BJ (cell line): ENCODE data around the gene ZFAND3. TPM values are rescaled to one million over a fixed set of nuclear protein-coding genes. Genes with fewer than 3 reads are reported as not detected.

Experiments used
- CTCF ChIA-PET: fragments of 350-600 bp; formaldehyde crosslinking; extraction: SDS; loops from one replicate; lab custom pipeline; 2021; ENCODE audit warnings: antibody characterized with exemption, inconsistent platforms; lab: Yijun Ruan, JAX
- POLR2A ChIA-PET: fragments of 300-600 bp; sonication (Branson Sonifier 250); formaldehyde crosslinking; extraction: SDS; loops from one replicate; lab custom pipeline; 2021; ENCODE audit warnings: antibody characterized with exemption; lab: Charles Lee
- DNase-seq: peaks from one replicate; pipeline ENCODE4 v3.0.0-alpha.2; 2011; ENCODE audit warnings: low read depth
- H3K27me3 ChIP-seq: 2 replicates; pipeline ENCODE4 v1.6.0; 2011; ENCODE audit warnings: low read length; ENCODE audit not compliant: control insufficient read depth, insufficient read depth
- H3K36me3 ChIP-seq: 2 replicates; pipeline ENCODE4 v1.5.1; 2011; ENCODE audit warnings: low read length; ENCODE audit not compliant: control insufficient read depth, insufficient read depth
- H3K4me3 ChIP-seq: 2 replicates; pipeline ENCODE4 v1.5.1; 2011; ENCODE audit warnings: low read depth, mild to moderate bottlenecking, control low read depth, low read length
- polyA plus RNA-seq: library from polyadenylated mRNA; depleted of rRNA; stranded (reverse); fragments of >200 nt; gene quantifications from 2 replicates; pipeline ENCODE4 v1.2.3, GENCODE V29; 2011
- TF ChIP-seq, protein P1 (sequence below): IDR thresholded peaks from 2 replicates; pipeline ENCODE4 v1.5.1; 2011; ENCODE audit warnings: low read depth, mild to moderate bottlenecking, control low read depth, inconsistent platforms, low read length, moderate library complexity; ENCODE audit not compliant: insufficient read depth

ZFAND3 gene
- polyA plus RNA-seq, 1 experiment = 15.5 TPM

DNA sequence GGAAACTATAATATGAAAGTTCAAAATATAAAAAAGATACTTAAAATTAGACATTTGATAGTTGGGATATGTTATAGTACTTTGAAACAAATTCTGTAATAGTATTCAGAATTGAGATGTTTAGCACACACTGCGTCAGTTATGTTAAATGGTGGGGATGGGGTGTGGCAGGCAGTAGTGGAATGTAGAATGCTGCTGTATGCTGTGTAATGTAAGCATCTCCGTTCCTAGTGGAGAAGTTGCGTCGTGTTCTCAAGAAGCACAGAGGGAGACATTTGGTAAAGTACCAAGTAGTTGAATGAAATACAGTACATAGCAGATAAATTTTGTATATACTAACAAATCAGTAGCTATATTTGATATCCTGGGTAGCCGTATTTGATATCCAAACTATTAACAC, 192.4 kb downstream of the ZFAND3 start:
- POLR2A ChIA-PET = no interaction called here
- Histone ChIP-seq H3K27me3 (no peaks in the 10 kb centered on the region), H3K36me3 (no peaks in the 10 kb centered on the region), H3K4me3 (no peak overlapping the region)
- TF ChIP-seq, protein P1, sequence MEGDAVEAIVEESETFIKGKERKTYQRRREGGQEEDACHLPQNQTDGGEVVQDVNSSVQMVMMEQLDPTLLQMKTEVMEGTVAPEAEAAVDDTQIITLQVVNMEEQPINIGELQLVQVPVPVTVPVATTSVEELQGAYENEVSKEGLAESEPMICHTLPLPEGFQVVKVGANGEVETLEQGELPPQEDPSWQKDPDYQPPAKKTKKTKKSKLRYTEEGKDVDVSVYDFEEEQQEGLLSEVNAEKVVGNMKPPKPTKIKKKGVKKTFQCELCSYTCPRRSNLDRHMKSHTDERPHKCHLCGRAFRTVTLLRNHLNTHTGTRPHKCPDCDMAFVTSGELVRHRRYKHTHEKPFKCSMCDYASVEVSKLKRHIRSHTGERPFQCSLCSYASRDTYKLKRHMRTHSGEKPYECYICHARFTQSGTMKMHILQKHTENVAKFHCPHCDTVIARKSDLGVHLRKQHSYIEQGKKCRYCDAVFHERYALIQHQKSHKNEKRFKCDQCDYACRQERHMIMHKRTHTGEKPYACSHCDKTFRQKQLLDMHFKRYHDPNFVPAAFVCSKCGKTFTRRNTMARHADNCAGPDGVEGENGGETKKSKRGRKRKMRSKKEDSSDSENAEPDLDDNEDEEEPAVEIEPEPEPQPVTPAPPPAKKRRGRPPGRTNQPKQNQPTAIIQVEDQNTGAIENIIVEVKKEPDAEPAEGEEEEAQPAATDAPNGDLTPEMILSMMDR = no peak
- CTCF ChIA-PET = interaction anchor here (0.7 to 1.4 kb wide), 3 partner anchors 17 to 516 kb away, joined by 3 to 4 read pairs (median 3); no protein-coding TSS in a partner anchor
- no peak for DNase-seq

DNA sequence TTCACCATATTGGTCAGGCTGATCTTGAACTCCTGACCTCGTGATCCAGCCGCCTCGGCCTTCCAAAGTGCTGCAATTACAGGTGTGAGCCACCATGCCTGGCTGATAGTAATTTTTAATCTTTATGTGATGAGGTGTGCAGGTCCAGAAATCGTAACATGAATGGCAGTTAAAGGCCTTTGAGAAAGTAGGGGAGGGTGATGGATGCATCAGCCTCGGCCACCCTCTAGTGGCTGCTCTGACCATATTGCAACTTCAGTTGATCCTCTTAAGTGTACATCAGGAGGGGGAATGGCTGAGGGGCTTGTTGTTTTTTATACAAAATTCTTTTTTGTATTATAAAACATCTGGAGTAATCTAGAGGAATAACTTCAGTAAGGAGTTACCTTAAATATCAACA, 193.0 kb downstream of the ZFAND3 start:
- H3K27me3 ChIP-seq = no peaks in the 10 kb centered on the region
- H3K4me3 ChIP-seq = no peak overlapping the region
- TF ChIP-seq, protein P1 = peak; percentile 66
- ChIA-PET CTCF (interaction anchor here (1.0 to 1.4 kb wide), 2 partner anchors 16 to 77 kb away, joined by 3 to 4 read pairs; no protein-coding TSS in a partner anchor), POLR2A (no interaction called here)
- no peak for DNase-seq
- no peaks in the 10 kb centered on the region for H3K36me3 ChIP-seq

DNA sequence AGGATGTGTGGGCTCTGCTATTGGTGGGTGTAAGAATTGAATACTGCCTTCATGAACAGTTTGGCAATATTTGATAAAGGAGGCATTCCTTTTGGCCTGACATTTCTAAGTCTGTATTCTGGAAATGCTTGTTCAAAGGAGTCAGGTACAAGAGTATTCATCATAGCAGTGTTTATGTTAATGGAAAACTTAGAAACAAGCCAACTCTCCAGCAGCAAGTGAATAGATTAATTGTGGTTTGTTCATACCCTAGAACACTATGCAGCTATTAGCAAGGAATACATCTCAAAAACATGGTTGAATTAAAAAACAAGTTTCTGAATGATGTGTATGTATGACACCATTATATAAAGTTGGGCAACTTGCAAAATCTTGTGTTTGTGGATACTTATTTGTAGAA, 195.8 kb downstream of the ZFAND3 start:
- DNase-seq = no peak
- TF ChIP-seq, protein P1 = no peak
- POLR2A ChIA-PET = no interaction called here
- CTCF ChIA-PET = interaction anchor here (1.1 kb wide), 1 partner anchor 310 kb away, joined by 4 read pairs; no protein-coding TSS in a partner anchor
- Histone ChIP-seq H3K36me3 (no peaks in the 10 kb centered on the region), H3K4me3 (no peak overlapping the region), H3K27me3 (no peaks in the 10 kb centered on the region)

DNA sequence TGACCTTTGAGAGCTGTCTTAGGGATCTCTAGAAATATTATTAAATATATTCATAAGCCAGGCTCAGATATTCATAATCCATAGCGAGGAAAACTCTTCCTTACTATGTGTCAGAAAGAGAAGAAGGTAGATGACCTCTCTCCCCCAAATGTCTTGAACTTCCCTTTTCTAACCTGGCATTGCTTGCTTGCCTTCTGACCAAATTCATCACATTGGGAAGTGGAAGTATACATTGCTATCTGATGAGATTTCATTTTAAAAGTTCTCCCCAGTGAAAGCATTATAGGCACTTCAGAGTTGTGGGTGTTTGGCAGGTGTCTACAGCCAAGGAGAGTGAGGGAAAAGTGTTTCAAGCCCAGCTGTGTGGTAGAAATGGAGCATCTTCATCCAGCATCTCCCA, 197.3 kb downstream of the ZFAND3 start:
- no peak for DNase-seq
- no peak overlapping the region for H3K4me3 ChIP-seq
- ChIA-PET CTCF (interaction anchor here (1.3 kb wide), 2 partner anchors 13 to 477 kb away, joined by 4 to 5 read pairs; no protein-coding TSS in a partner anchor), POLR2A (no interaction called here)
- no peaks in the 10 kb centered on the region for H3K36me3 ChIP-seq
- no peaks in the 10 kb centered on the region for H3K27me3 ChIP-seq
- TF ChIP-seq, protein P1 = no peak

DNA sequence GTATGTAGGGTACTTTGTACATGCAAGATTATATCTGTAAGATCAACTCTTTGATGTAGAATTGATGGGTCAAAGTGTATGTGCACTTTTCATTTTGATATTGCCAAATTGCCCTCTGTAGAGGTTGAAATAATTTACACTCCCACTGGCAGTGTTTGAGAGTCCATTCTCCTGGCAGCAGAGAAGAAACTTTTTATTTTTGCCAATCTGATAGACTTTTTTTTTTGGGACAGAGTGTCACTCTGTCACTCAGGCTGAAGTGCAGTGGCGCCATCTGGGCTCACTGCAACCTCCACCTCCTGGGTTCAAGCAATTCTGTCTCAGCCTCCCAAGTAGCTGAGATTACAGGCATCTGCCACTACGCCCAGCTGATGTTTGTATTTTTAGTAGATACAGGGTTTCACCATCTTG, 199.2 kb downstream of the ZFAND3 start:
- H3K4me3 ChIP-seq = no peak overlapping the region
- DNase-seq = no peak
- ChIA-PET CTCF (no interaction called here), POLR2A (no interaction called here)
- H3K36me3 ChIP-seq = no peaks in the 10 kb centered on the region
- TF ChIP-seq, protein P1 = no peak
- no peaks in the 10 kb centered on the region for H3K27me3 ChIP-seq
